Right lobe of liver (tissue), 6 donors: ENCODE data around the gene SV2C. TPM values are rescaled to one million over a fixed set of nuclear protein-coding genes. Genes with fewer than 3 reads are reported as not detected.

Experiments
- ATAC-seq, 4 donors: fragments of 200-7000 bp; cut with Tn5 transposase; one replicate each; pipeline ENCODE4 v1.9.1; 2020; ENCODE audit warnings: mild to moderate bottlenecking in 4 of 4, moderate library complexity in 4 of 4
- DNase-seq, 3 donors: peaks; one replicate each; pipeline ENCODE4 v3.0.0-alpha.2; 2020
- H3K27ac ChIP-seq, 3 donors: fragments of 200-600 bp; one replicate each; pipeline ENCODE4 v1.8.0; 2022
- H3K27me3 ChIP-seq, 2 donors: fragments of 200-600 bp; one replicate each; pipeline ENCODE4 v1.8.0; 2022
- H3K36me3 ChIP-seq, 4 donors: fragments of 200-600 bp; sonication (generic) in 1 of 4; one replicate each; pipeline versions ENCODE4 v1.5.1 to v1.8.0; 2017 to 2022; ENCODE audit warnings: control low read depth in 1 of 4
- H3K4me1 ChIP-seq, 4 donors: fragments of 200-600 bp; sonication (generic) in 1 of 4; one replicate each; pipeline versions ENCODE4 v1.5.1 to v1.8.0; 2017 to 2022; ENCODE audit warnings: control low read depth in 1 of 4
- H3K4me3 ChIP-seq, 3 donors: fragments of 200-600 bp; one replicate each; pipeline ENCODE4 v1.8.0; 2022
- H3K9me3 ChIP-seq, 4 donors: fragments of 200-600 bp; sonication (generic) in 1 of 4; one replicate each; pipeline versions ENCODE4 v1.5.1 to v1.8.0; 2017 to 2022; ENCODE audit warnings: control low read depth in 1 of 4
- POLR2A ChIP-seq: fragments of 450-650 bp; IDR thresholded peaks from one replicate; pipeline ENCODE4 v1.6.1; 2017; ENCODE audit warnings: antibody characterized with exemption, mild to moderate bottlenecking
- WGBS: methylation state at CpG from one replicate; pipeline ENCODE4 v1.1.6; 2018; ENCODE audit warnings: low coverage, low lambda C conversion rate; ENCODE audit not compliant: insufficient coverage; ENCODE audit errors: missing lambda C conversion rate; 5-methylcytosine and 5-hydroxymethylcytosine counted together
- intact Hi-C, 2 donors: fragments of 100-400 bp; cut with DNase I; formaldehyde crosslinking; loops; one replicate each; pipeline versions ENCODE4 v1.11.2 to v1.14.1; 2022
- total RNA-seq, 6 experiments: library from RNA; depleted of rRNA in 2 of 6; stranded (reverse); fragments of >200 nt in 2 of 6; fragmentation: NEBNext Ultra II Directional in 3 of 6; extraction: Animal tissue kit (Norgen Biotek cat#: 25700) in 3 of 6; gene quantifications; one replicate each; pipeline versions ENCODE4 v1.1.0 to v1.2.4, GENCODE V29; 2016 to 2023
- TF ChIP-seq, protein P1 (sequence below), 4 donors: fragments of 200-600 bp in 3 of 4; fragments of 450-650 bp in 1 of 4; IDR thresholded peaks; one replicate each; pipeline versions ENCODE4 v1.5.1 to v1.8.0; 2016 to 2022; ENCODE audit warnings: antibody characterized with exemption in 4 of 4, mild to moderate bottlenecking in 2 of 4
- donor health status: DM: no; HTN: yes; CAD: no.
- donor health status: DM: no; HTN: no; CAD: no.
- donor health status: DM: no; HTN: no; CAD: no.
- donor health status: DM: no; HTN: yes; CAD: no.
- donor health status: DM: no; HTN: yes; CAD: no.

The SV2C gene
- total RNA-seq, 6 experiments from 2014 or later: under 0.01 to 0.05 (median 0.01) TPM; not detected in 2

DNA sequence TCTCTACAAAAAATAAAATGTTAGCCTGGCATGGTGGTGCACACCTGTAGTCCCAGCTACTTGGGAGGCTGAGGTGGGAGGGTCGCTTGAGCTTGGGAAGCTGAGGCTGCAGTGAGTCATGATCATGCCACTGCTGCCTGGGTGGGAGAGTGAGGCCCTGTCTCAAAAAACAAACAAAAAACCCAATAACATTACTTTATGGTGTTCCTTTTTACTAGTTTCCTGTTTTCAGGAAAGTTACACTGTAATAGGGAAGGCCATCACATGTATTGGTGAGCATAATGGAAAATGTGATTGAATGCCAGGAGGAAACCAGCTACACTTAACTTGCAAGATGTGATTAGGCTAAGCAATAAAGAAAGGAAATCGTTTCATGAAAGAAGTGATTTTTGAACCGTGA lies 42.7 kb downstream of the SV2C start:
- H3K36me3 ChIP-seq: no peaks in the 10 kb centered on the region
- H3K4me3 ChIP-seq: no peak overlapping the region
- TF ChIP-seq, protein P1, sequence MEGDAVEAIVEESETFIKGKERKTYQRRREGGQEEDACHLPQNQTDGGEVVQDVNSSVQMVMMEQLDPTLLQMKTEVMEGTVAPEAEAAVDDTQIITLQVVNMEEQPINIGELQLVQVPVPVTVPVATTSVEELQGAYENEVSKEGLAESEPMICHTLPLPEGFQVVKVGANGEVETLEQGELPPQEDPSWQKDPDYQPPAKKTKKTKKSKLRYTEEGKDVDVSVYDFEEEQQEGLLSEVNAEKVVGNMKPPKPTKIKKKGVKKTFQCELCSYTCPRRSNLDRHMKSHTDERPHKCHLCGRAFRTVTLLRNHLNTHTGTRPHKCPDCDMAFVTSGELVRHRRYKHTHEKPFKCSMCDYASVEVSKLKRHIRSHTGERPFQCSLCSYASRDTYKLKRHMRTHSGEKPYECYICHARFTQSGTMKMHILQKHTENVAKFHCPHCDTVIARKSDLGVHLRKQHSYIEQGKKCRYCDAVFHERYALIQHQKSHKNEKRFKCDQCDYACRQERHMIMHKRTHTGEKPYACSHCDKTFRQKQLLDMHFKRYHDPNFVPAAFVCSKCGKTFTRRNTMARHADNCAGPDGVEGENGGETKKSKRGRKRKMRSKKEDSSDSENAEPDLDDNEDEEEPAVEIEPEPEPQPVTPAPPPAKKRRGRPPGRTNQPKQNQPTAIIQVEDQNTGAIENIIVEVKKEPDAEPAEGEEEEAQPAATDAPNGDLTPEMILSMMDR (IDR thresholded peaks at IDR 0.05): no peak
- TF ChIP-seq POLR2A: no peak
- no peaks in the 10 kb centered on the region for H3K27me3 ChIP-seq
- H3K4me1 ChIP-seq: no peaks in the 10 kb centered on the region
- no peaks in the 10 kb centered on the region for H3K9me3 ChIP-seq
- no peak overlapping the region for H3K27ac ChIP-seq
- DNase-seq (no peak), ATAC-seq (no peak)
- intact Hi-C loops: no loop called here
- WGBS: 61% methylated on average over 3 of the region's 3 CpGs

DNA sequence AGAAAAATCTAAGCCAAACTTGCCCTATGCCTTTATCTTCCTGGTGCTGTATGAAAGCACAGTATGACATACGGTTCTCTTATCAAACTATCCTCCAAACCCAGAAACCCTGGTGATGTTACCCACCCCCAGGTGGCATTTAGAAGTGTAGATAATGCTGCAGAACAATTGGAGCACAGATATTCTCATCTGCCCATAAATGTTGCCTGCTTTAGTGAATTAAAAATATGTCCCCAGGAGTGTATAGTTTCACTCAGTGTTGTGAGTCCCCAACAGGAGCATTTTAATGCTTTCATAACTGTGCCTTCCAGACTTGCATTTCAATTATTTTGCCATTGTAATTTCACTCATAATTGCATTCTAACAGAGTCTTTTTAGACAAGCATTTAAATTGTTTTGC lies 50.8 kb downstream of the SV2C start:
- ATAC-seq (no peak), DNase-seq (no peak)
- H3K4me1 ChIP-seq: no peaks in the 10 kb centered on the region
- H3K27ac ChIP-seq: no peak overlapping the region
- H3K4me3 ChIP-seq: no peak overlapping the region
- no peaks in the 10 kb centered on the region for H3K27me3 ChIP-seq
- WGBS: 18% methylated on average over 1 of the region's 1 CpG
- no peaks in the 10 kb centered on the region for H3K9me3 ChIP-seq
- H3K36me3 ChIP-seq: no peaks in the 10 kb centered on the region
- TF ChIP-seq, protein P1 (IDR thresholded peaks at IDR 0.05): no peak
- no peak for TF ChIP-seq POLR2A
- intact Hi-C loops: no loop called here

DNA sequence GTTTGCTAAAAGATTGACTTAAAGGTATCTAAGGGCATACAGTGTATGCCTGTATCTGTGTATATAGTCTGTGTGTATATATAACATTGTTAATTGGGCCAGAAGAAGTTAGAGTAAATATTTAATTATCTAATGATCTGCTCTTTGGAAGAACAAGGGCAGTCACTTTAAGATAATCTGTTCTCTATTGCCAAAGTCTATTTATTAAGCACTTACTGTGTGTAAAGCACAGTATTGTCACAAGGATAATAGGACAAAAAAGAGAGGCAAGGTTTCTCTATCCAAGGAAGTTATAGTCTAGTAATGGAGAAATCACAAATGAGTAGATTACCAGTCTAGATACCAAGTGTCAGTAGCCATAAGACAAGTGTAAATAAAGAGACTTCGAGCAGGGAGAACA lies 51.5 kb downstream of the SV2C start:
- no peak for ATAC-seq

GRCh38 chr5:76137887-76138542 lies 54.8 kb downstream of the SV2C start:
- intact Hi-C loops: no loop called here

More for the DNA sequence above, 51.5 kb downstream of the SV2C start:
- H3K4me3 ChIP-seq: no peak overlapping the region
- TF ChIP-seq POLR2A: no peak
- TF ChIP-seq, protein P1 (IDR thresholded peaks at IDR 0.05): no peak
- no peak overlapping the region for H3K27ac ChIP-seq
- H3K36me3 ChIP-seq: no peaks in the 10 kb centered on the region
- H3K27me3 ChIP-seq: no peaks in the 10 kb centered on the region
- intact Hi-C loops: no loop called here
- WGBS: 50% methylated on average over 1 of the region's 1 CpG
- H3K9me3 ChIP-seq: no peaks in the 10 kb centered on the region
- no peak for DNase-seq
- no peaks in the 10 kb centered on the region for H3K4me1 ChIP-seq

More at GRCh38 chr5:76137887-76138542, 54.8 kb downstream of the SV2C start:
- Histone ChIP-seq H3K9me3 (no peaks in the 10 kb centered on the region), H3K4me3 (no peak overlapping the region), H3K27ac (no peak overlapping the region), H3K36me3 (no peaks in the 10 kb centered on the region), H3K4me1 (no peaks in the 10 kb centered on the region), H3K27me3 (no peaks in the 10 kb centered on the region)
- DNase-seq (no peak), ATAC-seq (no peak)
- 41% methylated on average over 3 of the region's 3 CpGs for WGBS
- TF ChIP-seq POLR2A: no peak
- TF ChIP-seq, protein P1 (IDR thresholded peaks at IDR 0.05): no peak
